HepG2 (cell line): ENCODE data around the gene EIF1AD. TPM values are rescaled to one million over a fixed set of nuclear protein-coding genes. Genes with fewer than 3 reads are reported as not detected.

Experiments used
- DMTF1 ChIP-seq: sonication (generic); formaldehyde crosslinking; IDR thresholded peaks from 2 replicates; pipeline ENCODE4 v1.4.0; 2020; ENCODE audit warnings: mild to moderate bottlenecking, missing genetic modification reagents
- ETV6 ChIP-seq: sonication (generic); formaldehyde crosslinking; conservative IDR thresholded peaks from 2 replicates; pipeline ENCODE4 v1.4.0; 2020; ENCODE audit warnings: missing genetic modification reagents
- GATAD2A ChIP-seq: IDR thresholded peaks from 2 replicates; pipeline ENCODE4 v1.6.1; 2016
- IRF9 ChIP-seq: sonication (generic); formaldehyde crosslinking; IDR thresholded peaks from 2 replicates; pipeline ENCODE4 v1.8.0; 2022; ENCODE audit warnings: missing genetic modification reagents, mild to moderate bottlenecking, borderline replicate concordance
- KLF6 ChIP-seq: IDR thresholded peaks from 2 replicates; pipeline ENCODE4 v1.8.0; 2016; ENCODE audit warnings: missing biosample characterization, missing genetic modification reagents
- RBM39 ChIP-seq: fragments of 200-400 bp; formaldehyde crosslinking; IDR thresholded peaks from one replicate; pipeline ENCODE4 v1.6.1; 2018; ENCODE audit warnings: antibody characterized with exemption, mild to moderate bottlenecking, low read depth, low read length; ENCODE audit not compliant: poor library complexity, severe bottlenecking
- SOX13 ChIP-seq, 3 experiments: fragments of 450-650 bp in 1 of 3; sonication (generic) in 1 of 3; formaldehyde crosslinking in 1 of 3; IDR thresholded peaks in 2 of 3; conservative IDR thresholded peaks in 1 of 3; 2 replicates each; pipeline versions ENCODE4 v1.5.0 to v1.6.1; 2016 to 2020; ENCODE audit warnings: antibody characterized with exemption in 1 of 3, mild to moderate bottlenecking in 1 of 3, missing compliant biosample characterization in 1 of 3, missing genetic modification reagents in 1 of 3, moderate library complexity in 1 of 3
- SRF ChIP-seq: IDR thresholded peaks from 2 replicates; pipeline ENCODE4 v1.6.1; 2011; ENCODE audit warnings: mild to moderate bottlenecking, low read depth, low read length, moderate library complexity
- ZC3H13 ChIP-seq: sonication (generic); formaldehyde crosslinking; IDR thresholded peaks from 2 replicates; pipeline ENCODE4 v1.8.1; 2023; ENCODE audit warnings: mild to moderate bottlenecking, missing genetic modification reagents, moderate library complexity
- ZIK1 ChIP-seq: sonication (generic); formaldehyde crosslinking; IDR thresholded peaks from 2 replicates; pipeline ENCODE4 v1.5.0; 2020; ENCODE audit warnings: mild to moderate bottlenecking, low read depth, missing genetic modification reagents, borderline replicate concordance
- ZNF225 ChIP-seq: sonication (generic); formaldehyde crosslinking; IDR thresholded peaks from 2 replicates; pipeline ENCODE4 v1.4.0; 2020; ENCODE audit warnings: mild to moderate bottlenecking, missing genetic modification reagents
- ZNF646 ChIP-seq: sonication (generic); formaldehyde crosslinking; IDR thresholded peaks from 2 replicates; pipeline ENCODE4 v1.9.0; 2021; ENCODE audit warnings: mild to moderate bottlenecking, missing genetic modification reagents
- ZSCAN25 ChIP-seq: sonication (generic); formaldehyde crosslinking; IDR thresholded peaks from 2 replicates; pipeline ENCODE4 v1.8.0; 2022; ENCODE audit warnings: mild to moderate bottlenecking, missing genetic modification reagents
- ZSCAN29 ChIP-seq: sonication (generic); formaldehyde crosslinking; conservative IDR thresholded peaks from 2 replicates; pipeline ENCODE4 v1.4.0; 2020; ENCODE audit warnings: mild to moderate bottlenecking, missing genetic modification reagents
- polyA plus RNA-seq, 8 experiments: library from polyadenylated mRNA; depleted of rRNA in 3 of 8; stranded (reverse) in 7 of 8; unstranded in 1 of 8; fragments of >200 nt; fragmentation: Illumina TruSeq in 4 of 8; extraction: Trizol in 4 of 8; gene quantifications; 2 replicates each; pipeline versions ENCODE4 v1.2.1 to v1.2.3, GENCODE V29; 2011 to 2016; ENCODE audit warnings: low read depth in 4 of 8, missing spikeins in 1 of 8, mixed read lengths in 1 of 8; ENCODE audit not compliant: insufficient read depth in 1 of 8
- total RNA-seq, 5 experiments: library from RNA; depleted of rRNA; stranded (reverse); fragments of >200 nt; fragmentation: Illumina TruSeq; extraction: Trizol; gene quantifications; 2 replicates each; pipeline ENCODE4 v1.2.3, GENCODE V29; 2016; ENCODE audit warnings: low read depth in 1 of 5
- TF ChIP-seq, protein P1 (sequence below): sonication (generic); formaldehyde crosslinking; IDR thresholded peaks from 2 replicates; pipeline ENCODE4 v1.8.1; 2023; ENCODE audit warnings: mild to moderate bottlenecking, missing genetic modification reagents

EIF1AD gene
- total and polyA plus RNA-seq, 2 of the 13 experiments (the other 11 are each of a cell fraction or from before 2014, with no cell fraction given): 18.2 to 30.8 TPM

DNA sequence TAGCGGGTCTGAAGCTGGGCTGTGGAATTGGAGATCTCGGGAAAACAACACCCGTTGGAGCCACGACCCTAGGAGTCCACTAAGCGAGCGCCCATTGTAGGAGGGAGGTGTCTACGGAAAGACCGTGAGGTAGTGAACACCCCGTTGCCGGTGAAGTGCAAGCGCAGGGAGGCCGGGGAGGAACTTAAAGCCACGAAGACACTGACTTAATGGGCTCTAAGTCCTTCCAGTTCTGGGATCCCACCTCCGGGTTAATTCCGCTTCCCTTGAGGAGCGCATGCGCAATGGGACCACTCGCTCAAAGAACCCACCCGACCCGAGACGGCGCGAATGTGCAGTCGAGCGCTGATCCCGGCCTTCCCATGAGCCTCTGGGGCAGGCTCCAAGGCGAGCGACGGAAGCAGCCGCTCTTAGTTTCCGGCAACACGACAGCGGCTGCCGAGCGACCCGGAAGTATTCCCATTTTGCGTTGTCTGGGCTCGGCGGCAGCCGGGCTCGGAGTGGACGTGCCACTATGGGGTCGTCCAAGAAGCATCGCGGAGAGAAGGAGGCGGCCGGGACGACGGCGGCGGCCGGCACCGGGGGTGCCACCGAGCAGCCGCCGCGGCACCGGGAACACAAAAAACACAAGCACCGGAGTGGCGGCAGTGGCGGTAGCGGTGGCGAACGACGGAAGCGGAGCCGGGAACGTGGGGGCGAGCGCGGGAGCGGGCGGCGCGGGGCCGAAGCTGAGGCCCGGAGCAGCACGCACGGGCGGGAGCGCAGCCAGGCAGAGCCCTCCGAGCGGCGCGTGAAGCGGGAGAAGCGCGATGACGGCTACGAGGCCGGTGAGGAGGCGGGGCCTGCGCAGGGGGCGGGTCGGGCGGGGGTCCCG is 40.5 kb downstream of the EIF1AD start, which contains the start of gene SART1 (continued):
- TF ChIP-seq ZNF646 (CRISPR knock-in tag) (no peak), RBM39 (peak; percentile 96), ZC3H13 (no peak), IRF9 (0 out of 2 replicates have a peak, but pooled peaks have one; percentile 57), ZNF225 (CRISPR knock-in tag) (no peak), GATAD2A (CRISPR knock-in tag) (peak; percentile 78), SOX13 (IDR thresholded peaks at IDR 0.05) (no peak), SOX13 (CRISPR knock-in tag; conservative IDR thresholded peaks at IDR 0.05 in 1 of 2, IDR thresholded peaks at IDR 0.05 in 1 of 2) (peak in 1 of 2 experiments; percentile 20; a peak in 1 of 4 replicates), DMTF1 (CRISPR knock-in tag) (no peak), ZIK1 (CRISPR knock-in tag) (no peak), ZSCAN29 (CRISPR knock-in tag) (peak; percentile 77; the same call in 1 of the 2 replicates), ETV6 (peak; percentile 63; the same call in 1 of the 2 replicates), KLF6 (CRISPR knock-in tag) (peak; percentile 77; the same call in 1 of the 2 replicates), SRF (no peak), ZSCAN25 (CRISPR knock-in tag) (0 out of 2 replicates have a peak, but pooled peaks have one; percentile 66)
- TF ChIP-seq, protein P1, sequence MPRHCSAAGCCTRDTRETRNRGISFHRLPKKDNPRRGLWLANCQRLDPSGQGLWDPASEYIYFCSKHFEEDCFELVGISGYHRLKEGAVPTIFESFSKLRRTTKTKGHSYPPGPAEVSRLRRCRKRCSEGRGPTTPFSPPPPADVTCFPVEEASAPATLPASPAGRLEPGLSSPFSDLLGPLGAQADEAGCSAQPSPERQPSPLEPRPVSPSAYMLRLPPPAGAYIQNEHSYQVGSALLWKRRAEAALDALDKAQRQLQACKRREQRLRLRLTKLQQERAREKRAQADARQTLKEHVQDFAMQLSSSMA (CRISPR knock-in tag): peak; percentile 57; the same call in 1 of the 2 replicates
